ENCODE measurements around the gene CPEB1.

DNA sequence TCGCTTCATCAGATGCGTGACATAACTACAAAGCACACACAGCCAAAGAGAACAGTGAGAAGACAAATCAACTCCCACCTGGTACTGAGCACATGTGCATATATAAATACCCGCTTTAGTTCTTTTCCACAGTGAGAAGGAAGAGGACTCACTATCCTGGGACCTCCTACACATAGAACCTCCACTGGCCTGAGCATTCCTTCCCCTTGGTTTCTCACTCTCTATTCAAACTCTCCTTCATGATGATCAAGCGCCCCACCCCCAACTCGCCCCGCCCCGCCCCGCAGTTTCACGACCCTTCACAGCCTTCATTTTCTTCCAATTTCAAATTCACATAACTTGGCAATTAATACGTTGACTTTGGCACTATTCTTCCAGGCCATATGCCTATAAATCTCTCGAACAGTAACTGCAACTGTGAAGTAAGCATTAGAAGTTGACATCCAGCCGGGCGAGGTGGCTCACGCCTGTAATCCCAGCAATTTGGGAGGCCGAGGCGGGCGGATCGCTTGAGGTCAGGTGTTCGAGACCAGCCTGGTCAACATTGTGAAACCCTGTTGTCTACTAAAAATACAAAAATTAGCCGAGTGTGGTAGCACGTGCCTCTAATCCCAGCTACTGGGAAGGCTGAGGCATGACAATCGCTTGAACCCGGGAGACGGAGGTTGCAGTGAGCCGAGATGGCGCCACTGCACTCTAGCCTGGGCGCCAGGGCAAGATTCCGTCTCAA, 108.0 kb downstream of the CPEB1 start:
- TF ChIP-seq, protein P1, sequence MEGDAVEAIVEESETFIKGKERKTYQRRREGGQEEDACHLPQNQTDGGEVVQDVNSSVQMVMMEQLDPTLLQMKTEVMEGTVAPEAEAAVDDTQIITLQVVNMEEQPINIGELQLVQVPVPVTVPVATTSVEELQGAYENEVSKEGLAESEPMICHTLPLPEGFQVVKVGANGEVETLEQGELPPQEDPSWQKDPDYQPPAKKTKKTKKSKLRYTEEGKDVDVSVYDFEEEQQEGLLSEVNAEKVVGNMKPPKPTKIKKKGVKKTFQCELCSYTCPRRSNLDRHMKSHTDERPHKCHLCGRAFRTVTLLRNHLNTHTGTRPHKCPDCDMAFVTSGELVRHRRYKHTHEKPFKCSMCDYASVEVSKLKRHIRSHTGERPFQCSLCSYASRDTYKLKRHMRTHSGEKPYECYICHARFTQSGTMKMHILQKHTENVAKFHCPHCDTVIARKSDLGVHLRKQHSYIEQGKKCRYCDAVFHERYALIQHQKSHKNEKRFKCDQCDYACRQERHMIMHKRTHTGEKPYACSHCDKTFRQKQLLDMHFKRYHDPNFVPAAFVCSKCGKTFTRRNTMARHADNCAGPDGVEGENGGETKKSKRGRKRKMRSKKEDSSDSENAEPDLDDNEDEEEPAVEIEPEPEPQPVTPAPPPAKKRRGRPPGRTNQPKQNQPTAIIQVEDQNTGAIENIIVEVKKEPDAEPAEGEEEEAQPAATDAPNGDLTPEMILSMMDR (conservative IDR thresholded peaks at IDR 0.05 in 1 of 2, IDR thresholded peaks at IDR 0.05 in 1 of 2; ENCODE audit: low read depth in 1 of 2, low read length in 2 of 2), result no peak
- TF ChIP-seq EZH2 (IDR thresholded peaks at IDR 0.05; ENCODE audit: low read length, missing control alignments), result no peak

Measured in fibroblast of lung (primary cell).